ENCODE data around the gene CRTC2. TPM values are rescaled to one million over a fixed set of nuclear protein-coding genes. Genes with fewer than 3 reads are reported as not detected.
"Not testable (repeated sequence)": the region's sequence is repeated elsewhere in the genome, so short reads cannot be mapped to it uniquely, and the experiment has no call there.

The CRTC2 gene
- total and polyA plus RNA-seq, 9 of the 15 experiments (the other 6 are each of a cell fraction or from before 2014, with no cell fraction given): 2.7 to 26.4 (median 10.2) TPM

DNA sequence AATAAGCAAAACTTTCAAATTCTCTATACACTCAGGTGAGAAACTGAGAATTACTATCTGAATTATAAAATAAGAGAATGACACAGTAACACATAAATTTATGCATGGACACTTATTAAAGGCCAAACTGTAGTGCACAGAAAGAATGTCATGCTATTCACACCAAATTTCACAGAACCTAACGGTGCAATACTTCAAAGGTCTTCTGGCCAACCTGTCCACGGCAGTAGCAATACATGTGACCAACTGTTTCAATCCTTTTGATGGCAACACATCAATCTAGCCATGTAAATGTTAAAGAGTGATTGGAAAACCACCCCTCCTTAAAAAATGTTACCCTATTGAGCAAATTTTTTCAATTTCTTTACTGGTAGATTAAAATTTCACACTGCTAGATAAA, 46.1 kb downstream of the CRTC2 start:
- no peak overlapping the region for H3K4me2 ChIP-seq (ENCODE audit: insufficient read depth, low read length)
- peaks cover 92% of the 10 kb centered on the region for H3K79me2 ChIP-seq (ENCODE audit: control insufficient read depth, insufficient read depth, low read length)
- FAIRE-seq: no peak
- CTCF ChIA-PET (ENCODE audit: low intra/inter-chr PET ratio): no interaction called here
- TF ChIP-seq WHSC1 (IDR thresholded peaks at IDR 0.05; ENCODE audit: low read length) (no peak), ZFPM2 (CRISPR knock-in tag; IDR thresholded peaks at IDR 0.05) (no peak), STAT5A (IDR thresholded peaks at IDR 0.05; ENCODE audit: borderline replicate concordance, low read length) (no peak), BCL6 (CRISPR knock-in tag; IDR thresholded peaks at IDR 0.05) (no peak), JUN (IDR thresholded peaks at IDR 0.05; ENCODE audit: borderline replicate concordance, low read depth, low read length) (no peak), JUN (CRISPR knock-in tag; IDR thresholded peaks at IDR 0.05; ENCODE audit: borderline replicate concordance) (no peak)
- TF ChIP-seq, protein P1, sequence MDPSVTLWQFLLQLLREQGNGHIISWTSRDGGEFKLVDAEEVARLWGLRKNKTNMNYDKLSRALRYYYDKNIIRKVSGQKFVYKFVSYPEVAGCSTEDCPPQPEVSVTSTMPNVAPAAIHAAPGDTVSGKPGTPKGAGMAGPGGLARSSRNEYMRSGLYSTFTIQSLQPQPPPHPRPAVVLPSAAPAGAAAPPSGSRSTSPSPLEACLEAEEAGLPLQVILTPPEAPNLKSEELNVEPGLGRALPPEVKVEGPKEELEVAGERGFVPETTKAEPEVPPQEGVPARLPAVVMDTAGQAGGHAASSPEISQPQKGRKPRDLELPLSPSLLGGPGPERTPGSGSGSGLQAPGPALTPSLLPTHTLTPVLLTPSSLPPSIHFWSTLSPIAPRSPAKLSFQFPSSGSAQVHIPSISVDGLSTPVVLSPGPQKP (CRISPR knock-in tag; IDR thresholded peaks at IDR 0.05): no peak
- no peaks in the 10 kb centered on the region for H3K4me1 ChIP-seq (replicated peaks in 1 of 2; ENCODE audit: control insufficient read depth in 2 of 2, insufficient read depth in 2 of 2, low read length in 2 of 2)
- intact Hi-C loops (cut with micrococcal nuclease) (no loop called here), in situ Hi-C loops (cut with MboI) (no loop called here)
- H3K9ac ChIP-seq (ENCODE audit: insufficient read depth in 1 of 2, low read depth in 2 of 2, low read length in 2 of 2): no peak overlapping the region
- no peak overlapping the region for H2AFZ ChIP-seq (ENCODE audit: low read depth, low read length)
- DNase-seq (ENCODE audit: extremely low read depth in 1 of 4, low spot score in 3 of 4): no peak
- H3K4me3 ChIP-seq: no peak overlapping the region
- no peak overlapping the region for H3K27ac ChIP-seq (ENCODE audit: extremely low read depth, low read depth, low read length)
- POLR2A ChIA-PET: interaction anchor here (2.3 kb wide), 1 partner anchor 9 kb away, joined by 12 read pairs; the partner anchor contains the start of gene GATAD2B
- H3K9me1 ChIP-seq (ENCODE audit: control insufficient read depth, insufficient read depth, low read length): no peaks in the 10 kb centered on the region
- H3K9me3 ChIP-seq (replicated peaks; ENCODE audit: control insufficient read depth, insufficient read depth, low read depth, low read length): no peaks in the 10 kb centered on the region
- BruUV-seq (replicated peaks): no TSS peak
- ATAC-seq: no peak
- 74% methylated on average over 2 of the region's 2 CpGs for WGBS (ENCODE audit: insufficient coverage, low coverage, missing lambda C conversion rate)
- H3K36me3 ChIP-seq (ENCODE audit: control insufficient read depth, insufficient read depth, low read length): peaks cover 31% of the 10 kb centered on the region
- H4K20me1 ChIP-seq (replicated peaks; ENCODE audit: control insufficient read depth, insufficient read depth, low read length): no peaks in the 10 kb centered on the region
- H3K27me3 ChIP-seq (ENCODE audit: control insufficient read depth in 2 of 2, insufficient read depth in 2 of 2, low read length in 2 of 2): no peaks in the 10 kb centered on the region

DNA sequence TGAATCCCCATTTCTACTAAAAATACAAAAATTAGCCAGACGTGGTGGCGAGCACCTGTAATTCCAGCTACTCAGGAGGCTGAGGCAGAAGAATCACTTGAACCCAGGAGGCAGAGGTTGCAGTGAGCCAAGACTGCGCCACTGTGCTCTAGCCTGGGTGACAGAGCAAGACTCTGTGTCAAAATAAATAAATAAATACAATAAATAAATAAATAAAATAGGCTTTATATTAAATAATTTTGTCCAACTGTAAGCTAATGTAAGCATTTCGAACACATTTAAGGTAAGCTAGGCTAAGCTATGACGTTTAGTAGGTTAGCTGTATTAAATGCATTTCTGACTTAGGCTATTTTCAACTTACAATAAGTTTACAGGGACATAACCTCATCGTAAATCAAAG, 47.9 kb downstream of the CRTC2 start:
- H3K4me1 ChIP-seq (replicated peaks in 1 of 2; ENCODE audit: control insufficient read depth in 2 of 2, insufficient read depth in 2 of 2, low read length in 2 of 2); ATAC-seq; H2AFZ ChIP-seq (ENCODE audit: low read depth, low read length); FAIRE-seq; H3K9ac ChIP-seq (ENCODE audit: insufficient read depth in 1 of 2, low read depth in 2 of 2, low read length in 2 of 2); H3K27ac ChIP-seq (ENCODE audit: extremely low read depth, low read depth, low read length); H3K9me1 ChIP-seq (ENCODE audit: control insufficient read depth, insufficient read depth, low read length); H3K4me3 ChIP-seq; intact Hi-C loops (cut with micrococcal nuclease); CTCF ChIA-PET (ENCODE audit: low intra/inter-chr PET ratio); H3K9me3 ChIP-seq (replicated peaks; ENCODE audit: control insufficient read depth, insufficient read depth, low read depth, low read length); DNase-seq (ENCODE audit: extremely low read depth in 1 of 4, low spot score in 3 of 4); H3K27me3 ChIP-seq (ENCODE audit: control insufficient read depth in 2 of 2, insufficient read depth in 2 of 2, low read length in 2 of 2); in situ Hi-C loops (cut with MboI); H4K20me1 ChIP-seq (replicated peaks; ENCODE audit: control insufficient read depth, insufficient read depth, low read length); H3K4me2 ChIP-seq (ENCODE audit: insufficient read depth, low read length): not testable (repeated sequence)
- WGBS (ENCODE audit: insufficient coverage, low coverage, missing lambda C conversion rate): 88% methylated on average over 6 of the region's 6 CpGs
- Histone ChIP-seq H3K36me3 (ENCODE audit: control insufficient read depth, insufficient read depth, low read length) (peaks cover 29% of the 10 kb centered on the region), H3K79me2 (ENCODE audit: control insufficient read depth, insufficient read depth, low read length) (peaks cover 93% of the 10 kb centered on the region)
- TSS peak; percentile 31 for BruUV-seq (replicated peaks)
- POLR2A ChIA-PET: interaction anchor here (2.3 kb wide), 1 partner anchor 11 kb away, joined by 12 read pairs; the partner anchor contains the start of gene GATAD2B

All from K562 (cell line).